K562 (cell line): Measurements from ENCODE around the gene KMT5B. TPM values are rescaled to one million over a fixed set of nuclear protein-coding genes. Genes with fewer than 3 reads are reported as not detected.
A peak's percentile ranks its signal among the peaks of the same experiment; 100 is the strongest.

Experiments used
- CBFA2T2 ChIP-seq: fragments of 450-650 bp; conservative IDR thresholded peaks from 2 replicates; pipeline ENCODE4 v1.6.1; 2017; ENCODE audit warnings: mild to moderate bottlenecking
- CBX5 ChIP-seq: IDR thresholded peaks from 2 replicates; pipeline ENCODE4 v1.6.1; 2014; ENCODE audit warnings: low read depth, borderline replicate concordance
- CHD1 ChIP-seq: fragments of 200-600 bp; sonication (generic); IDR thresholded peaks from one replicate; pipeline ENCODE4 v1.6.1; 2012; ENCODE audit warnings: mild to moderate bottlenecking, moderate library complexity, low read length, inconsistent platforms
- CREB3L1 ChIP-seq: fragments of 450-650 bp; IDR thresholded peaks from 2 replicates; pipeline ENCODE4 v1.6.1; 2014; ENCODE audit warnings: low read depth, mild to moderate bottlenecking, moderate library complexity, borderline replicate concordance
- HES1 ChIP-seq: fragments of 450-650 bp; IDR thresholded peaks from 2 replicates; pipeline ENCODE4 v1.6.1; 2016; ENCODE audit warnings: low read depth, mild to moderate bottlenecking, moderate library complexity
- L3MBTL2 ChIP-seq: fragments of 450-650 bp; IDR thresholded peaks from 2 replicates; pipeline ENCODE4 v1.6.1; 2016; ENCODE audit warnings: mild to moderate bottlenecking, moderate library complexity
- MYC ChIP-seq, 2 experiments: fragments of 250-450 bp in 1 of 2; sonication (Bioruptor Pico) in 1 of 2; IDR thresholded peaks; 2 replicates each; pipeline versions ENCODE4 v1.5.1 to v1.6.1; 2012 to 2021; ENCODE audit warnings: low read depth in 2 of 2, borderline replicate concordance in 1 of 2, improper control_type of control experiment in 1 of 2, low read length in 1 of 2, mild to moderate bottlenecking in 1 of 2, moderate library complexity in 1 of 2
- RAD21 ChIP-seq, 2 experiments: fragments of 250-450 bp in 1 of 2; fragments of 450-650 bp in 1 of 2; sonication (Bioruptor Pico) in 1 of 2; formaldehyde crosslinking in 1 of 2; IDR thresholded peaks in 1 of 2; conservative IDR thresholded peaks in 1 of 2; 2 replicates each; pipeline versions ENCODE4 v1.4.0 to v1.8.0; 2020 to 2022; ENCODE audit warnings: mild to moderate bottlenecking in 2 of 2, moderate library complexity in 1 of 2
- THRB ChIP-seq: fragments of 450-650 bp; formaldehyde crosslinking; conservative IDR thresholded peaks from 2 replicates; pipeline ENCODE4 v1.4.0; 2022; ENCODE audit warnings: mild to moderate bottlenecking, missing genetic modification characterization
- VEZF1 ChIP-seq: fragments of 200-800 bp; sonication (Bioruptor generic); IDR thresholded peaks from 2 replicates; pipeline ENCODE4 v1.6.1; 2017; ENCODE audit warnings: missing genetic modification characterization, missing compliant biosample characterization
- ZKSCAN8 ChIP-seq: fragments of 200-800 bp; sonication (Bioruptor generic); IDR thresholded peaks from 2 replicates; pipeline ENCODE4 v1.6.1; 2016; ENCODE audit warnings: missing genetic modification characterization, missing compliant biosample characterization
- ZNF24 ChIP-seq: fragments of 450-650 bp; IDR thresholded peaks from 2 replicates; pipeline ENCODE4 v1.6.1; 2016
- ZNF511 ChIP-seq: sonication (generic); formaldehyde crosslinking; IDR thresholded peaks from 2 replicates; pipeline ENCODE4 v1.8.0; 2022; ENCODE audit warnings: mild to moderate bottlenecking, missing genetic modification reagents
- ZNF79 ChIP-seq: fragments of 250-450 bp; sonication (Bioruptor Pico); IDR thresholded peaks from 2 replicates; pipeline ENCODE4 v1.4.0; 2020; ENCODE audit warnings: low read depth, mild to moderate bottlenecking, moderate library complexity
- polyA plus RNA-seq, 8 experiments: library from polyadenylated mRNA; depleted of rRNA in 4 of 8; stranded (reverse) in 5 of 8; unstranded in 3 of 8; fragments of >200 nt; fragmentation: Nextera tagmentation in 2 of 8; fragmentation: Illumina TruSeq in 1 of 8; extraction: Ambion mirVana in 2 of 8; extraction: Trizol in 1 of 8; gene quantifications; 2 replicates each; pipeline versions ENCODE4 v1.2.1 to v1.2.3, GENCODE V29; 2011 to 2014; ENCODE audit warnings: inconsistent platforms in 1 of 8, missing spikeins in 1 of 8
- total RNA-seq, 7 experiments: library from RNA; depleted of rRNA in 6 of 7; stranded (reverse); fragments of >200 nt in 6 of 7; fragmentation: Illumina TruSeq in 2 of 7; extraction: Trizol in 2 of 7; gene quantifications; 2 replicates each; pipeline versions ENCODE4 v1.2.1 to v1.2.3, GENCODE V29; 2011 to 2021; ENCODE audit warnings: low replicate concordance in 1 of 7

KMT5B gene
- total and polyA plus RNA-seq, 9 of the 15 experiments (the other 6 are each of a cell fraction or from before 2014, with no cell fraction given) = 7.3 to 27.3 (median 20.9) TPM

- TF ChIP-seq ZNF511 (CRISPR knock-in tag) = no peak
- no peak for TF ChIP-seq ZKSCAN8 (CRISPR knock-in tag)
- TF ChIP-seq ZNF24 = peak; percentile 74
- peak; percentile 47; the same call in 1 of the 2 replicates for TF ChIP-seq HES1
- no peak for TF ChIP-seq ZNF79 (CRISPR knock-in tag)
- TF ChIP-seq THRB (CRISPR knock-in tag) = no peak
- TF ChIP-seq CBX5 = no peak
- TF ChIP-seq CBFA2T2 = peak; percentile 24; the same call in 1 of the 2 replicates
- no peak for TF ChIP-seq CHD1
- 0 out of 4 replicates have a peak, but pooled peaks of 1 of the 2 experiments have one; percentile 10 for TF ChIP-seq RAD21 (CRISPR knock-in tag; conservative IDR thresholded peaks at IDR 0.05 in 1 of 2, IDR thresholded peaks at IDR 0.05 in 1 of 2)
- TF ChIP-seq VEZF1 = peak; percentile 18; the same call in 1 of the 2 replicates
- TF ChIP-seq L3MBTL2 = peak; percentile 62; the same call in 1 of the 2 replicates
- TF ChIP-seq CREB3L1 = peak; percentile 58; the same call in 1 of the 2 replicates
- TF ChIP-seq MYC (IDR thresholded peaks at IDR 0.05; ENCODE audit: low read depth, low read length) = peak; percentile 86
- TF ChIP-seq MYC (CRISPR knock-in tag; IDR thresholded peaks at IDR 0.05; ENCODE audit: borderline replicate concordance, low read depth) = no peak
- TF ChIP-seq, all 486 proteins: peak for 39
Observed at GRCh38 chr11:68128682-68129327, 84.3 kb downstream of the KMT5B start (continued).
